Left ventricle myocardium inferior (tissue), 1 donor: Measurements from ENCODE around the gene MAP3K13. TPM values are rescaled to one million over a fixed set of nuclear protein-coding genes. Genes with fewer than 3 reads are reported as not detected.

Source experiments
- DNase-seq: peaks from one replicate; pipeline ENCODE4 v3.0.0-alpha.2; 2020
- H3K27ac ChIP-seq: fragments of 200-600 bp; replicated peaks from 2 replicates; pipeline ENCODE4 v1.8.0; 2021
- H3K27me3 ChIP-seq: fragments of 200-600 bp; 2 replicates; pipeline ENCODE4 v1.8.0; 2021; ENCODE audit warnings: low read depth
- H3K36me3 ChIP-seq: fragments of 200-600 bp; 2 replicates; pipeline ENCODE4 v1.8.0; 2021
- H3K4me1 ChIP-seq: fragments of 200-600 bp; 2 replicates; pipeline ENCODE4 v1.8.0; 2021
- H3K4me3 ChIP-seq: fragments of 200-600 bp; 2 replicates; pipeline ENCODE4 v1.8.0; 2021; ENCODE audit warnings: mild to moderate bottlenecking, moderate library complexity
- H3K9me3 ChIP-seq: fragments of 200-600 bp; replicated peaks from 2 replicates; pipeline ENCODE4 v1.8.0; 2021
- intact Hi-C: fragments of 100-400 bp; cut with micrococcal nuclease; formaldehyde crosslinking; loops from one replicate; pipeline ENCODE4 v1.11.0; 2022
- total RNA-seq: library from RNA; stranded (reverse); fragmentation: NEBNext Ultra II Directional; extraction: Animal tissue kit (Norgen Biotek cat#: 25700); gene quantifications from one replicate; pipeline ENCODE4 v1.2.1, GENCODE V29; 2021
- TF ChIP-seq, protein P1 (sequence below): fragments of 200-600 bp; IDR thresholded peaks from 2 replicates; pipeline ENCODE4 v1.8.0; 2021; ENCODE audit warnings: antibody characterized with exemption, mild to moderate bottlenecking, borderline replicate concordance
- donor health status: DM: no; HTN: yes; CAD: no; lungs with severe emphysema.

MAP3K13 gene
- total RNA-seq, 1 donor from 2014 or later = 8.4 TPM

GRCh38 chr3:185503521-185503920 is 140.6 kb downstream of the MAP3K13 start:
- Histone ChIP-seq H3K9me3 (no peaks in the 10 kb centered on the region), H3K4me1 (peaks cover 32% of the 10 kb centered on the region), H3K36me3 (no peaks in the 10 kb centered on the region), H3K27ac (peak overlapping the region; percentile 81), H3K4me3 (no peak overlapping the region), H3K27me3 (no peaks in the 10 kb centered on the region)
- no peak for DNase-seq
- TF ChIP-seq, protein P1, sequence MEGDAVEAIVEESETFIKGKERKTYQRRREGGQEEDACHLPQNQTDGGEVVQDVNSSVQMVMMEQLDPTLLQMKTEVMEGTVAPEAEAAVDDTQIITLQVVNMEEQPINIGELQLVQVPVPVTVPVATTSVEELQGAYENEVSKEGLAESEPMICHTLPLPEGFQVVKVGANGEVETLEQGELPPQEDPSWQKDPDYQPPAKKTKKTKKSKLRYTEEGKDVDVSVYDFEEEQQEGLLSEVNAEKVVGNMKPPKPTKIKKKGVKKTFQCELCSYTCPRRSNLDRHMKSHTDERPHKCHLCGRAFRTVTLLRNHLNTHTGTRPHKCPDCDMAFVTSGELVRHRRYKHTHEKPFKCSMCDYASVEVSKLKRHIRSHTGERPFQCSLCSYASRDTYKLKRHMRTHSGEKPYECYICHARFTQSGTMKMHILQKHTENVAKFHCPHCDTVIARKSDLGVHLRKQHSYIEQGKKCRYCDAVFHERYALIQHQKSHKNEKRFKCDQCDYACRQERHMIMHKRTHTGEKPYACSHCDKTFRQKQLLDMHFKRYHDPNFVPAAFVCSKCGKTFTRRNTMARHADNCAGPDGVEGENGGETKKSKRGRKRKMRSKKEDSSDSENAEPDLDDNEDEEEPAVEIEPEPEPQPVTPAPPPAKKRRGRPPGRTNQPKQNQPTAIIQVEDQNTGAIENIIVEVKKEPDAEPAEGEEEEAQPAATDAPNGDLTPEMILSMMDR = no peak
- intact Hi-C loops = no loop called here

- Histone ChIP-seq H3K9me3 (no peaks in the 10 kb centered on the region), H3K4me3 (no peak overlapping the region), H3K4me1 (peaks cover 23% of the 10 kb centered on the region), H3K27ac (no peak overlapping the region), H3K27me3 (no peaks in the 10 kb centered on the region), H3K36me3 (no peaks in the 10 kb centered on the region)
- intact Hi-C loops = no loop called here
- TF ChIP-seq, protein P1 = no peak
- no peak for DNase-seq
Measured at GRCh38 chr3:185504636-185505035, 141.7 kb downstream of the MAP3K13 start.

GRCh38 chr3:185507883-185508282 is 144.9 kb downstream of the MAP3K13 start:
- Histone ChIP-seq H3K4me3 (no peak overlapping the region), H3K9me3 (no peaks in the 10 kb centered on the region), H3K27me3 (no peaks in the 10 kb centered on the region), H3K4me1 (peaks cover 13% of the 10 kb centered on the region), H3K27ac (peak overlapping the region; percentile 31), H3K36me3 (no peaks in the 10 kb centered on the region)
- intact Hi-C loops = no loop called here
- no peak for DNase-seq
- TF ChIP-seq, protein P1 = no peak

DNA sequence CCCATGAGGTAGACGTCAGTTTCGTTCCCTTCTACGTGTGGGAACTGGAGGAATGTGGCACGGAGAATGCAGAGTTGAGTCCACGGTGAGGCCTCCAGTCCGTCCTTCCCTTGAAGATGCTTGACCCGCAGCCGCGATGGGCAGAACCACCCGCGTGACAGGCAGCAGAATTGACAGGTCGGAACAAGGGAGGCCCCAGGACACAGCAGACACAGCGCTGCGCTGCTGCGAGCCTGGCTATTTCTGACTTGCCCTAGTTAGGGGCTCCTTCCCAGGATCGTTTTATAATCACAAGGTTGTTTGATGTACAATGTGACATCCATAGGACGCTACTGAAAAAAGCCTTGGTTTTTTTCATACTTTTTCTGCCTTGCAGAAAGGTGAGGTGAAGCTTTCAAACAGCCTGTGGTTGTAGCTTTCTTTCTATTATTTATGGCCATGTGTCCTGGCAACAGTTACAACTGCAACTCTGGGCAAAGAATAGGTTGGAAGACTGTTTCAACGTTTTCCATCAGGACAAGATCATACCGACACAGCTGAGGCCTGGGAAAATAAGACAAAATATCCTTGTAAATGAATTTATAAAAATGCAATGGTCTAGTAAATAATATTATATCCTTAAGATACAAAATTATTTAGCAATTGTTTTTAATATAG is 145.5 kb downstream of the MAP3K13 start:
- no peaks in the 10 kb centered on the region for H3K9me3 ChIP-seq
- peak overlapping the region; percentile 31 for H3K27ac ChIP-seq
- peak; percentile 16 for DNase-seq
- no peaks in the 10 kb centered on the region for H3K27me3 ChIP-seq
- H3K4me1 ChIP-seq = peaks cover 7% of the 10 kb centered on the region
- intact Hi-C loops = no loop called here
- TF ChIP-seq, protein P1 = no peak
- no peaks in the 10 kb centered on the region for H3K36me3 ChIP-seq
- no peak overlapping the region for H3K4me3 ChIP-seq

GRCh38 chr3:185511711-185512110 is 148.8 kb downstream of the MAP3K13 start:
- no peak for DNase-seq
- Histone ChIP-seq H3K36me3 (no peaks in the 10 kb centered on the region), H3K9me3 (no peaks in the 10 kb centered on the region), H3K27ac (no peak overlapping the region), H3K27me3 (no peaks in the 10 kb centered on the region), H3K4me1 (no peaks in the 10 kb centered on the region), H3K4me3 (no peak overlapping the region)
- intact Hi-C loops = no loop called here
- TF ChIP-seq, protein P1 = no peak
